ENCODE results near the gene COQ6.
"Not testable (repeated sequence)": the region's sequence is repeated elsewhere in the genome, so short reads cannot be mapped to it uniquely, and the experiment has no call there.

The COQ6 gene

DNA sequence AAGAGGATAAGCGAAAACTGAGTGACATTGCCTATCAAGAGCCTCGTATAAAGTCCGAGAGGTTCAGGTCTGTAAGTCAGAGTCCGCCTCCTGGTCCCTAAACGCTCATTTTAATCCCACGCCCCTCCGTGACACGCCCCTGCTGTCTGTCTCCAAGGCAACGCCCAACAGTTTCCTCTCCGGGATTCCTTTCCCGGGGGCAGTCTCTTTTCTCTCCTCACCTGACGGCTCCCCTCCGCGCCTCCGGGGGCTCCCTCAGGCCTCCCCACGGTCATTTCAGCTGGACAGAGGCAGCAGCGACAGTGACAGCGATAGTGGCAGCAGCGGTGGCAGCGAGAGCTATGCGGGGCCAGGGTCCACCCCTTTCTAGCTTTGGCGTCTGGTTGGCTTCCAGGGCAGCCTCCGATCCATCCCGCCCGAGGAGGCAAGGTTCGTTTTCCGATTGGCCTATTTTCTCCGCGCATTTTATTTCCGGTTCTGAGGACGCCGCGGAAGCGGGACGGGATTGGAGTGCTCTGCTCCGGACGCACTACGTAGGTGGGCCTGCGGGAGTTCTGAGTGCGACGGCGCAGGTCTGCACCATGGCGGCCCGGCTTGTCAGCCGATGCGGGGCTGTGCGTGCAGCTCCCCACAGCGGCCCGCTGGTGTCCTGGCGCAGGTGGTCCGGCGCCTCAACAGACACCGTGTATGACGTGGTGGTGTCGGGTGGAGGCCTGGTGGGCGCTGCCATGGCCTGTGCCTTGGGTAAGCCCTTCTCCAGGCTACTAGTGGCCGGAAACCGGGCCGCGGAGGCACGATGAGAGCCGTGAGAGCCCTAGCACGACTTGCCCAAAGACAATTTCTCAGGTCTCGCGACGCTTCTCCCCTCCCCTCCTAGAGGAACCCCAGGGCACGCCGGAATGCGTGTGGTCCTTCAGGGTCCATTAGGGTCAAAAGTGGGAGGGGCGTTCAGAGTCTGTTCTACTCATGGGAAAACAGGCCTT, at the start of gene COQ6, which contains the start of gene FAM161B:
COQ6 (plus strand) TSS at position 551 of the 983 bp plus-strand sequence; CDS start at position 582, 31 bp downstream.
FAM161B (minus strand) TSS at position 343 of the 983 bp plus-strand sequence; CDS start at position 275, 68 bp downstream.
- peak; percentile 97 for DNase-seq

DNA sequence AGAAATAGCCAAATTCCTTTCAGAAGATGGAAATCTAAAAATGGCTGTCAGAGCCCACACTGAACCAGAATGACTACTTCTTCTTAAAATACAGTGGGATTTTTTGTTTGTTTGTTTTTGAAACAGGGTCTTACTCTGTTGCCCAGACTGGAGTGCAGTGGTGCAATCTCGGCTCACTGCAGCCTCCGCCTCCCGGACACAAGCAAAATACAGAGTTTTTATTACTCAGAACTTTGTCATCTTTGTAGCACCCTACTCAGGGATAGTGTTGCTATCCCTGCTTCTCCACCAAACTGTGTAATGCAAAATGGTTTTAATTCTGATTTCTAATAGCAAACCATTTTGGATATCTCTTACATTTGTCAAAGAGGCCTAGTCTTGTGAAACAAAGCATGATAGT, 47.1 kb upstream of the COQ6 start:
- DNase-seq: no peak

DNA sequence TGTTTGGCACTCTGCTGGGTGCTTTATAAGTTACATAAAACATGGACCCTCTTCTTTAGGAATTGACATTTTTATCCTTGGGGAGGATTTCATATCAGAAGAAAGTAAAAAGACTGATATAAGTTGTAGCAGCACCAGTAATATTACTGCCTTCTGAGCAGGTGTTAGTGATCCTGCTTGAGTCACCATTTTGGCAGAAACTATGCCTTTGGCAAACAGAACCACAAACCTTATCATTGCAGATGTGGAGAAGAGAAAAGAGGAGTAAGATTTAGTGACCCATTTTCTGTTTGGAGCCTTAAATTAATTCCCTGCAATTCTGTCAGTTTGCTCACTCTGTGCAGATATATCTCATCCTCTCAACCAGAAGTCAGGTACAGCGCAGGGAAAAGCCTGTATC, 40.4 kb upstream of the COQ6 start:
- DNase-seq: no peak

DNA sequence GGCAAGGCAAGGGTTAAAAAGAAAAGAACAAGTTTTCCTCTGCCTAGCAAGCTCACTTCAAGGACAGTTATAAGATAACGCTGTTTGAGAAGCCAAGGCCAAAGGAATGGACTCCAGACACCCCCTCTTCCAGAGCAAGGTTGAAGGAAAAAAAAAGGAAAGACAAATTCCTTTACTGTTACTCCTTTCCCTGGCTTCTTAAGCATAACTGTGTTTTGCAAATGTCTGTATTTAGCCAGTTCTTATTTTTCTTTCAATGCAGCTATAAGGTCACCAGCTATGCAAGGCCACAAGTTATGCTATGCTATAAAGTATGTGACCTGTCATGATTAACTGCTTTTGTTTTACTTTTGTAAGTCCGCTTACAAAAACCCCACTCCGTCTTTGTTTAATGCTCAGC, 36.8 kb upstream of the COQ6 start:
- DNase-seq: no peak

DNA sequence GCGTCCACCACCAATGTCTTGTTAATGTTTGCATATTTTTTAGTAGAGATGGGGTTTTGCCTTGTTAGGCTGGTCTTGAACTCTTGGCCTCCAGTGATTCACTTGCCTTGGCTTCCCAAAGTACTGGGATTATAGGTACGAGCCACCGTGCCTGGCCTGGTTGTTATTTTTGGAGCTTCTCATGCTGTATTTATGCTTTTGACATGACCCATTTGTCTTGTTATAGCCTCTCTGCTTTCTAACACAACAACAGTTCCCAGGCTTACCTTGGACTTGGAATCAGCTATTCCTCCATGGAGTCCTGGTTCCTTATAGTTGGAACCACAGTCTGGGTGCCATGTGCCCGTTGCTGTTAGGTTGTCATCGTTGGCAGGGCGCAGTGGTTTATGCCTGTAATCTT, 33.8 kb upstream of the COQ6 start:
- DNase-seq: no peak

DNA sequence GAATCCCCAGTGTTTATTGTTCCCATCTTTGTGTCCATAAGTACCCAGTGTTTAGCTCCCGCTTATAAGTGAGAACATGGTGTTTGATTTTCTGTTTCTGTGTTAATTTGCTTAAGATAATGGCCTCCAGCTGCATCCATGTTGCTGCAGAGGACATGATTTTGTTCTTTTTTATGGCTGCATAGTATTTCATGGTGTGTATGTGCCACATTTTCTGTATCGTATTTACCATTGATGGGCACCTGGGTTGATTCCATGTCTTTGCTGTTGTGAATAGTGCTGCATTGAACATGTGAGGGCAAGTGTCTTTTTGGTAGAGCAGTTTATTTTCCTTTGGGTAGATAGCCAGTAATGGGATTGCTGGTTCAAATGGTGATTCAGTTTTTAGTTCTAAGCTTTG, 30.6 kb upstream of the COQ6 start:
- DNase-seq: not testable (repeated sequence)

DNA sequence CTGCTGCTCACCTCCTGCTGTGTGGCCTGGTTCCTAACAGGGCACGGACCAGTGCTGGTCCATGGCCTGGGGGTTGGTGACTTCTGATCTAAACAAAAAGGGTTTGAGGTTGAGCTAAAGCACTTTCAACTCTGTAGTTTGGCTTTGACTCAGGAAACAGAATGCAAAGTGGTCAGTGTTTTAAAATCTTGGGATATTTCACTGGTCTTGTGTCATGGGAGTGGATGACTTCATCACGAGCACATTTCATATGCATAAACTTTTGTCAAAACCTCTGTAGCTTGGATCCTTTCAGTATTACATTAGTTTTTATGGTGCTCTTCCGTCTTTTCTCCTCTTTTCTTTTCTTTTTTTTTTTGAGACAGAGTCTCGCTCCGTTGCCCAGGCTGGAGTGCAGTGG, 25.8 kb upstream of the COQ6 start:
- DNase-seq: no peak

DNA sequence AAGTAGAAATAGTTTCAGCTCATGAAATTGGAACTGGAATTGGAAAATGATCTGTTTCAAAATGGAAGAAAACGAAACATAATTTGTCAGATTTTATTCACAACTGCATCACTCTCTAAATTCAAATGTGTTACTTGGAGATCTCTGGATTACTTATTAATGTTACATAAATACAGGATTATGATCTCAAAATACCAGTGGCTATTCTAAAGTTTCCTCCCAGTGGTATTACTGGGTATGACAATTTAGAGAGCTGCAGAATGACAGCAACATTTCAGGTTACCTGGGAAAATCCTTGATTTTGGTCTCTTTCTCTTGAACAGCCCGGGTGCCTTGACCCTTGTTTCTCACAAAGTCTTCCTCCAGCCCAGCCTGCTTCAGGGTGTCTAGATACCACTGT, 14.4 kb upstream of the COQ6 start:
- no peak for DNase-seq

DNA sequence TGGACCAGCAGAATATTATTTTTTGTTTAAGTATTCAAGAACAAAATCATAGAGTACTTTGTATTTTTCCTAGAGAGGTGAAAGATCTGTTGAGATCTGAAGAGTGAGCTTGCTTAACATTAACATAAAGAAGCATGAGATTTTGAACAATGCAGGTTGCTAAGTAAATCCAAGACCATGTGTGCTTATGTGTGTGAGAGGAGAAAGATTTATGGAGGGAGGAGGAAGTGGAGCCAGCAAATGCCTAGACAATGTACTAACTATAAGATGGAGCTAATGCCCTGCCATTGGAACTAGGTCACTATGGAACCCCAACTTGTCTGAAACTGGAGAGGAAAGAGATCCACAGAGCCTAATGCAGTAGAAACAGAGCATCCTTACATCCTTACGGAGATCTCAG, 13.6 kb upstream of the COQ6 start:
- DNase-seq: no peak

DNA sequence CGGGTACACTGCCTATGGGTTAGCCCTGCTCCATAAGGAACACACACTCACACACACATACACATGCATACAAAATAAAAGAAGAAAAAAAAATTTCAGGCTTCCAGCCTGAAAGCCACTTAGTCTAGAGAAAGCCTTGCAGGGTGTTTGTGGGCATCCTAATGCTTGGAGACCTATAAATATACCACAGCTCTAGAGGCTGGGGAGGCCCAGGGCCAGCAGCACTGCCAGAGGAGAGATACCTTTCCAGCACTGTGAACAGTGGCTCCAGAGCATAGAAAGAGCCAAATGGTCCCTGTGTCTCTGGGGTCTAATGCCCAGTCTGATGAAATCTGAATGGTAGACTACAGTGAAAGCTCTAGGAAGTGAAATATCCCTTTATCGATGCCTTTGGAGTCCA, 13.1 kb upstream of the COQ6 start:
- DNase-seq: no peak

DNA sequence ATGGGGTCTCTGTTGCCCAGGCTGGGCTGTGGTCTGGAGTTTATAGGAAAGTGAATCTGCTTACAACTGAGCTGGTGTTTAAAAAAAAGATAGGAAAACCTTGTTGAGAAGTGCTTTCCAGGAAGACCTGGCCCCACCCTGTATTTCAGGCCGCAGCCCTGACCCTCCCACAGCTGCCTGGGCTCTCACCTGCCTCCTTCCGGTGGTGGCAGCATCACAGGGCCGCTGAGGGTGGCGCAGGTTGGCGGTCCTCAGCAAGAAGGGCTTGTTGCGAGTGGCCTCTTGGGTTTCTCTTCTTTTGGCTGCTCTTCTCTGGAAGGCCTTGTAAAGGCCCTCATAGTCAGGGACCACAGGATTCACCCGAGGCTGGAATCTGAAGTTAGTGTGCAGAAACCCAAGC, 7.9 kb upstream of the COQ6 start:
- DNase-seq: no peak

DNA sequence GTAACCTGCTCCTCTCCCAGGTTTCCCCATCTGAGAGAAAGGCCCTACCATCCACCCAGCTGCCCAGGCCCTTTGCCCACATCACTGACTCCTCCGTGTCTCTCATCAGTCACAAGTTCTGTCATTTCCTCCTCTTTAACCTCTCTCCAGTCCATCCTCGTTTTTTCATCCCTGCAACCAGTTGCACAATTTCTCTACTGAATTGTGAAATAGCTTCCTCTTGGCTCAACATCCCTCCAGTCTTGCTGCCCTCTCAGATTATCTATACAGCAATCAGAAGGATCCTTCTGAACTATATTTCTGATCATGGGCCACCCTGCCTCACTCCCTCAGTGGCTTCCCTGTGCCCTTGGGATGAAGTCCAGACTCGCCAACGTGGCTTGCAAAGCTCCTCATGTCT, 7.0 kb upstream of the COQ6 start:
- no peak for DNase-seq

DNA sequence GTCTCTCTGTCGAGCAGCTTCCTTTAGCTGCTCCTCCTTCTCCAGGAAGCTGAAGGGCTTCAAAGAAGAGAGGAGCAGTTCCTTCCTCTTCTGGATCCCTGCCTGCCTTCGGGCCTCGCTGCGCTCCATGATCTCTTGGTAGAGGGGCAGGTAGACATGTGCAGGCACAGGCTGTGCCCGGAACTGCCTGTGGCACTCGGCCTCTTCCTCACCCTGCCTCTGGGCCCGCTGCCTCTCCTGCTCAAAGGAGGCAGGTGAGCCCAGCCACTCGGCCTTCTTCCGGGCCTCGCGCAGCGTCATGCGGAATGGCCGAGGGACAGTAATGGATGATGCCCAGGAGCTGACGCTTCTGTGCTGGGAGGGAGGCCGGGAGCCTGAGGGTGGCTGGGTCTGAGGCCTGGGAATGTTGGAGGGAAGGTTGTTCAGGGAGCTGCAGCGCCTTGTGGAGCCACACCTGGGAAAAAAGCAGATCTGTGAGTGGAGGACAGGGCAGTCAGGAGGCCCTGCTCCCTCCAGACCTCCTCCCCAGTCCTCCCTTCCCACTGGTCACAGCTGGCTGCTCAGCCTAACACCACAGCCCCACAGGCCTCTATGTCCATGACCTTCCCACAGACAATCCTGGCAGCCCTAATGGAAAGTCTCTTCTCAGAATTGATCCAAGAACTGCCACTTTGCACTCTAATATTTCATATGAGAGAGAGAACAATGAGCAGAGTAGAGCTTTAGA, 5.5 kb upstream of the COQ6 start:
- no peak for DNase-seq

DNA sequence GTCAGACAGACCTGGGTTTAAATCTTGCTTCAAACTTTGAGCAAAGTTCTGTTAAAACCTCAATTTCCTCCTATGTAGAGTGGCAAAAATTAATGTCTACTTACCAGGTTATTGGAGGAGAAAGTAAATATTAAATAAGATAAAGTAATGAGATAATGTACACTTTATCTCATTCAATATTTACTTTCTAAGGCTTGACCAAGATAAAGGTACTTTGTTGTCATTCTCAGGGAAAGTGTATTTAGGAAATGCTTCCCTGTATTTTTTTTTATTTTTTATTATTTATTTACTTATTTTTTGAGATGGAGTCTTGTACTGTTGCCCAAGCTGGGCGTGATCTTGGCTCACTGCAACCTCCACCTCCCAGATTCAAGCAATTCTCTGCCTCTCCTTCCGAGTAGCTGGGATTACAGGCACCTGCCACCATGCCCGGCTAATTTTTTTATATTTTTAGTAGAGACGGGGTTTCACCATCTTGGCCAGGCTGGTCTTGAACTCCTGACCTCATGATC, 4.9 kb upstream of the COQ6 start:
- no peak for DNase-seq

DNA sequence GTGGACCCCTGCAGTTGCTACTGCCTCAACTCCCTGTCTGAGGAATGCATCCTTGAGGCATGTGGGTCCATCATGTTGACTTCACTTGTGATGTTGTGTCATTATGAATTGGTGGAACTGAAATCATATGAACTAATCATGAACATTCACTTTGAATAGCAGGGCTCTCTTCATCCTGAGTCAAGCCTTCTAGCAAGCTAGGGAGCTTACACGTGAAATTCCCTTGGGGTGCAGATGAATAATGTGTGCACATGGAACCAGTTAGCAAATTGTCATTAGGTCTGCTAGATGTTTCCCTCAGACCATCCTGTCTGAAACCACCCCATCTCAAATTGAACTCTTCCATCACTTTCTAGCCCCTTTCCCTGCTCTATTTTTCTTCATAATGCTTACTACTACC, 3.6 kb downstream of the COQ6 start:
- no peak for DNase-seq

DNA sequence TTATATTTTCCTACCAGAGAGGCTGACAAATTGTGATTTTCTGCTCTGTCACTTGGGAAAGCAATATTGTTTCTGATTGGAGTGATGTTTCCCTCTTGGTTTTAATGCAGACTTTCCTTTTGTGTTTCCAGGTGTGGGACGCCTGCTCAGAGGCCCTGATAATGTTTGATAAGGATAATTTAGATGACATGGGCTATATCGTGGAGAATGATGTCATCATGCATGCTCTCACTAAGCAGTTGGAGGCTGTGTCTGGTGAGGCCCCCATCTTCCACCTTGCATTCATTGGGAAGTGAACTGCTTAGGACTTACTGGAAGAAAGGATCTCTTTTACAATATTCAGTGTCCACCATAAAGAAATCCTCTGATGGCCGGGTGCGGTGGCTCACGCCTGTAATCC, 5.6 kb downstream of the COQ6 start:
- DNase-seq: no peak

DNA sequence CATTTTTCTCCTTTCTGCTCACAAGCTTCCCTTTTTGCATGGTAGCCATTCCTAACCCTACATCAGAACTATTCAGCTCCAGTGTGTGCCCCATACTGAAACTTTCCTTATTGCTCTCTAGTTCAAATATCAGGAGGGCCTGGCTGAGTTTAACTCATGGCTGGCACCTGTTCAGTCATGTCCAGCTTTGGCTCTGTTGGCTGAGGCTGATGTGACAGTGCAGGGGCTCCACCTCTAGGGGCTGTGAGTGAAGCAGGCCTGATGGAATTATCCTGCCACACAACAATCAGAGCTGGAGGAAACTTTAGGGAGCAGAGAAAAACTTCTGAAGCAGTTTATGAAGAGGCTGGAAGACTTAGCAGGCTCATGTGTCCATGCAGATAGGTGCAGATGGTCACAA, 8.5 kb downstream of the COQ6 start:
- peak; percentile 35 for DNase-seq

DNA sequence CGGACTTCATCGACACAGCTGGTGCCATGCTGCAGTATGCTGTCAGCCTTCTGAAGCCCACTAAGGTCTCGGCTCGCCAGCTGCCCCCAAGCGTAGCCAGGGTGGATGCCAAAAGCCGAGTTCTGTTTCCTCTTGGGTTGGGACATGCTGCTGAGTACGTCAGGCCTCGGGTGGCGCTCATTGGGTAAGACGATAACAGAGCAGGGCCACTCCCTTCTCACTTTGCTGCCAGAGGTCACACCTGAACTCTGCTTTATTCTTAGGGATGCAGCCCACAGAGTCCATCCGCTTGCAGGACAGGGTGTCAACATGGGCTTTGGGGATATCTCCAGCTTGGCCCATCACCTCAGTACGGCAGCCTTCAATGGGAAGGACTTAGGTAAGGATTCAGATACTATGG, 11.1 kb downstream of the COQ6 start:
- no peak for DNase-seq

DNA sequence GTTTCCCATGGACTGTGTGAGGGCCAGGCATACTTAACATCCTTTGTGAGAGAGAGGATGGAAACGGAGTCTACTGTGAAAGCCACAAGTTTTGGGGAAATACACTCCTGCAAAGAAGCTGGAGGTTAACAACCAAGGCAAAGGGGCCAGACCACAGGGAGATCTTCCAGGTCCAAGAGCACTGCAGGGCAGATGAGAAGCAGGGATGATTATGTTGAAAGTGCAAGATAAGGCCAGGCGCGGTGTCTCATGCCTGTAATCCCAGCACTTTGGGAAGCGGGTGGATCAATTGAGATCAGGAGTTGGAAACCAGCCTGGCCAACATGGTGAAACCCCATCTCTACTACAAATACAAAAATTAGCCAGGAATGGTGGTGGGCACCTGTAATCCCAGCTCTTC, 15.1 kb downstream of the COQ6 start:
- DNase-seq: no peak

DNA sequence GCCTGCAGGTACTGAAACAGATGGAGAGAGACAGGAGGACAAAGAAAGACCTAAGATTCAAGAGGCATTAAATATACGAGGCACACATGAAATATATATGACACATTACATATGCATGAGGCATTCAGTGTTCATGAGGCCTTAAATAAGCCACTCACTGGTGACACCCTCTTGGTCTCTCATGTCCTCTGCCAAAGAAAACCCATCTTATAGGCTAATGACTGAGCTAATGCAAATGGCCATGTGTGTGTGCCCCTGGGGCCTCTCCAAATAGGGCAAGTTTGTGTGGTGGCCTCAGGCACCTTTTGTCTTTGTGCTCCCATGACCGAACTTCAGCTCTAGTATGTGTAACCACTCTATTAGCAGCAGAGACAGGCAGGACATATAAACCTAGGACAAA, 18.8 kb downstream of the COQ6 start:
- no peak for DNase-seq

DNA sequence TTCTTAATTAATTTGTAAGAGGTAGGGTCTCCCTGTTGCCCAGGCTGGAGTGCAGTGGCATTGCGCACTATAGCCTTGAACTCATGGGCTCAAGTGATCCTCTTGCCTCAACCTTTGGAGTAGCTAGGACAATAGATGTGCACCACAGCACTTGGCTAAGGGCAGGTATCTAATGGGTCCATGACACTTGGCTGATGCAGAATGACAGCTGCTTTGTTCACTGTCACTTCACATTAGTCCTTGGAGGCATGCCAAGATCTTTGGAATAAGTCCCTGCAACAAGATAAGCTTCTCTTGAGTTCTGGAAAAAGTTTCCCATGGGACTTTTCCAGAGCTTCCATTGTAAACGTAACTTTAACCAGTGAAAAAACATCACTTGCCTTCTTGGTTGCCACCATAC, 23.4 kb downstream of the COQ6 start:
- no peak for DNase-seq

DNA sequence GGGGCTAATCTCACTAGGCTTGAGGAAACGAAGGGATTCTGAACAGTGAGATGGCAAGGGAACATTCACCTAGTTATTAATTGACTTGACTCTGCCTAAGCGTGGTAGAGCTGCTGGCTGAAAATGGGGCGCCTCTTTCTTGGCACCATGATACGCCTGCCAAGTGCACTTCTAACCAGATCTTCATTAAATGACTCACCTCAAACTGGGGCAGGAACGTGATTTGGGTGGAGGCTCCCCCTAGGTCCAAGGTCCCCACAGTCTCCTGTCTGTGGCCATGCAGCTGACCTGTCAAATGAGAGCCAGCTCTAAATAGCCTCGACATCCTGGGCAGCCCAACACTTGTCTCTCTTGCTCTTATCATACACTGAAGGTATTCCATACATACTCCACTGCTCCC, 26.0 kb downstream of the COQ6 start:
- DNase-seq: no peak

DNA sequence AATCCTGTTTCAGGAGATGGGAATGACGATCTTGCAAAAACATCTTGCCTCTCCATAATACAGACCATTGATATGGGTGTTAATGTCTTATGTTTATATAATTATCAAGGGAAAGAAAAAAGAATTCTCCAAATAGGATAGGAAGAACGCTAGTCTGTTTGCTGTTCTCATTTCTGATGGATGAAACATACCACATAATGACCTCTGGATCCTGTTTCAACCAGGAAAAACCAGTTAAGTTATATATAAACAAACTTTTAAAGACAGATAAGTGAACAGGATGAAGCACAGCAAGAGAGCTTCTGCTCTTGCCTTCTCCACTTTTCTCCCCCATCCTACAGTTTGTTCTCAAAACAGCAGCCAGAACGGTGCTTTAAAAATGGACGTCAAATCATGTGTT, 27.8 kb downstream of the COQ6 start:
- no peak for DNase-seq

DNA sequence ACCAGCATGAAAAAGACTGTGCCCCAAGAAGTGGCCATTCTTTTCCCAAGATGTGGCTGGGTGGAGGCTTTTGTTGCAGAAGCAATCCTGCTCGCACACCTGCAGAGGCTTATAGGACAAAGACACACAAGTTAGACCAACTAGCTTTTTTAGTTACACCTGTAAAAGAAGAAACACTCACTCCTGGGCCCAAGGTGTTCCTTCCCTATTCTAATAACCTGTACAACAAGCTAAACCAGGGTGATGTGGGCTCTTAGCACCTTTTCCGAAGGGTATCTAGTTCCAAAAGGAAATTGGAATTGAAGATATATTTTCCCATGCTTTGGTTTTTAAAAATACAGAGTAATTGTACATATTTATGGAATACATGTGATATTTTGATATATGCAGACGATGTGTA, 38.0 kb downstream of the COQ6 start:
- DNase-seq: no peak

Measured in right hindlimb (tissue), 1 donor.